OCI-LY1 (cell line): ENCODE data around the gene LARP6.
"Not testable (repeated sequence)": the region's sequence is repeated elsewhere in the genome, so short reads cannot be mapped to it uniquely, and the experiment has no call there.

Experiments
- H2AFZ ChIP-seq: fragments of 200-600 bp; sonication (generic), shearing (Covaris generic); 2 replicates; pipeline ENCODE4 v1.6.0; 2014; ENCODE audit warnings: antibody characterized with exemption, mild to moderate bottlenecking, low read length
- H3F3A ChIP-seq: fragments of 200-600 bp; sonication (generic), shearing (Covaris generic); 2 replicates; pipeline ENCODE4 v1.6.0; 2014; ENCODE audit warnings: mild to moderate bottlenecking, antibody characterized with exemption, low read length, moderate library complexity; ENCODE audit not compliant: insufficient read depth
- H3K27ac ChIP-seq: fragments of 200-600 bp; sonication (generic); 2 replicates; pipeline ENCODE4 v1.5.1; 2014; ENCODE audit warnings: low read length, mixed run types, mild to moderate bottlenecking, low read depth; ENCODE audit not compliant: poor library complexity, severe bottlenecking
- H3K27me3 ChIP-seq: fragments of 200-600 bp; sonication (generic); 2 replicates; pipeline ENCODE4 v1.6.0; 2014; ENCODE audit warnings: antibody characterized with exemption, mild to moderate bottlenecking, low read length, moderate library complexity; ENCODE audit not compliant: insufficient read depth
- H3K36me3 ChIP-seq: fragments of 200-600 bp; sonication (generic); 2 replicates; pipeline ENCODE4 v1.6.1; 2014; ENCODE audit warnings: mild to moderate bottlenecking, antibody characterized with exemption, low read length, moderate library complexity, mixed read lengths; ENCODE audit not compliant: insufficient read depth
- H3K4me1 ChIP-seq: fragments of 200-600 bp; sonication (generic); 2 replicates; pipeline ENCODE4 v1.5.1; 2014; ENCODE audit warnings: mild to moderate bottlenecking, low read length, moderate library complexity; ENCODE audit not compliant: insufficient read depth, severe bottlenecking
- H3K4me2 ChIP-seq: fragments of 200-600 bp; sonication (generic), shearing (Covaris generic); 2 replicates; pipeline ENCODE4 v1.6.1; 2014; ENCODE audit warnings: low read length
- H3K4me3 ChIP-seq: fragments of 200-600 bp; sonication (generic); 2 replicates; pipeline ENCODE4 v1.5.1; 2014; ENCODE audit warnings: low read length, low read depth, mild to moderate bottlenecking, mixed read lengths; ENCODE audit not compliant: poor library complexity, severe bottlenecking
- H3K79me2 ChIP-seq: fragments of 200-600 bp; shearing (Covaris generic); 2 replicates; pipeline ENCODE4 v1.6.1; 2016; ENCODE audit warnings: mixed run types, low read length, mixed read lengths; ENCODE audit not compliant: insufficient read depth
- H3K9ac ChIP-seq: fragments of 200-600 bp; sonication (generic), shearing (Covaris generic); 2 replicates; pipeline ENCODE4 v1.6.1; 2014; ENCODE audit warnings: mild to moderate bottlenecking, low read length, mixed read lengths
- H3K9me2 ChIP-seq: fragments of 200-600 bp; sonication (generic), shearing (Covaris generic); 2 replicates; pipeline ENCODE4 v1.6.1; 2014; ENCODE audit warnings: low read depth, mild to moderate bottlenecking, low read length, mixed read lengths
- H3K9me3 ChIP-seq: fragments of 200-600 bp; shearing (Covaris generic); 2 replicates; pipeline ENCODE4 v1.6.1; 2014; ENCODE audit warnings: low read length, mixed read lengths
- H4K20me1 ChIP-seq: fragments of 200-600 bp; sonication (generic), shearing (Covaris generic); 2 replicates; pipeline ENCODE4 v1.6.0; 2016; ENCODE audit warnings: mild to moderate bottlenecking, low read length; ENCODE audit not compliant: insufficient read depth
- EZH2 ChIP-seq: fragments of 200-600 bp; sonication (generic), shearing (Covaris generic); IDR thresholded peaks from 2 replicates; pipeline ENCODE4 v1.8.0; 2017; ENCODE audit warnings: borderline replicate concordance, mixed run types, mild to moderate bottlenecking, antibody characterized with exemption, low read length, moderate library complexity, mixed read lengths
- TF ChIP-seq, protein P1 (sequence below): fragments of 200-600 bp; sonication (generic), shearing (Covaris generic); IDR thresholded peaks from 2 replicates; pipeline ENCODE4 v1.5.1; 2017; ENCODE audit warnings: mild to moderate bottlenecking, antibody characterized with exemption, low read length, moderate library complexity, mixed read lengths

The LARP6 gene

GRCh38 chr15:70810916-70811578 lies 42.9 kb downstream of the LARP6 start:
- no peak overlapping the region for H2AFZ ChIP-seq

DNA sequence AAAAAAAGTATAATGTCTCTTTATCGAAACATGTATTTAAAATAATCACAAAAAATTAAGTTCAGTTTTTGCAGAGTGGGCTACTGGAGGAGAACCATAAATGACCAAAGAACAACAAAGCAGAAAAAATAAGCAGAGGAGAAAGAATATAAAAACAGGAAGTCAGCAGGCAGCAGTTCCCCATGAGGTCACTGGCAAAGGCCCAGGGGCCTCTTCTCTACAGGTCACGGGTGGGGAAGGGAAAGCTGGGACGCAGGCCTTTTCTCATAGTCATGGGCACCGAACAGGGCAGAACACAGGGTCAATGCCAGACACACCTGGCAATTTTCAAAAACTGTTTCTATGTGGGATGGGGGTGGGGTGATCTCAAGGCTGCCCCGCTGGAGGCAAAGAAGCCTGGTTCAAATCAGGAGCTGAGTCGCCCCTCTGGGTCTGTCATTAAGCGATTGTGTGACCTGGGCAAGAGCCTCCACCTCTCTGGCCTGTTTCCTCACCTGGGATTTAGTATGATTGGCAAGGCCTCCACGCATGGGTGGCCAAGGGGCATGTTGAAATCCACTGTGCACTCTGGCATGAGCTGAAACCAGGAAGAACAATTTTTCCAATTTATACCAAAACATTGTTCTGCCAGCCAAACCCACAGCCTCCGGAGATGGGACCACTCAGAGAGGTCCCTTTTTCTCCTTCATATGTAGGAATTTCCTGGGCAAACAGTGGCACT lies 46.8 kb downstream of the LARP6 start:
- H3K9me3 ChIP-seq = no peaks in the 10 kb centered on the region
- TF ChIP-seq EZH2 = no peak
- H3K9ac ChIP-seq = no peak overlapping the region
- no peaks in the 10 kb centered on the region for H3K4me1 ChIP-seq
- no peaks in the 10 kb centered on the region for H4K20me1 ChIP-seq
- no peak overlapping the region for H3K4me3 ChIP-seq
- no peak overlapping the region for H3K27ac ChIP-seq
- no peaks in the 10 kb centered on the region for H3K27me3 ChIP-seq
- no peak overlapping the region for H3K4me2 ChIP-seq
- H3K36me3 ChIP-seq = no peaks in the 10 kb centered on the region
- no peaks in the 10 kb centered on the region for H3K79me2 ChIP-seq
- H3F3A ChIP-seq = no peaks in the 10 kb centered on the region
- H3K9me2 ChIP-seq = no peaks in the 10 kb centered on the region
- no peak overlapping the region for H2AFZ ChIP-seq

More at GRCh38 chr15:70810916-70811578, 42.9 kb downstream of the LARP6 start:
- Histone ChIP-seq H3K9me3 (no peaks in the 10 kb centered on the region), H3K36me3 (no peaks in the 10 kb centered on the region), H3K9ac (no peak overlapping the region), H3K4me1 (no peaks in the 10 kb centered on the region), H3K27me3 (no peaks in the 10 kb centered on the region), H3K79me2 (no peaks in the 10 kb centered on the region), H3F3A (no peaks in the 10 kb centered on the region), H4K20me1 (no peaks in the 10 kb centered on the region), H3K4me2 (no peak overlapping the region), H3K27ac (no peak overlapping the region), H3K4me3 (no peak overlapping the region), H3K9me2 (no peaks in the 10 kb centered on the region)
- no peak for TF ChIP-seq EZH2
- TF ChIP-seq, protein P1, sequence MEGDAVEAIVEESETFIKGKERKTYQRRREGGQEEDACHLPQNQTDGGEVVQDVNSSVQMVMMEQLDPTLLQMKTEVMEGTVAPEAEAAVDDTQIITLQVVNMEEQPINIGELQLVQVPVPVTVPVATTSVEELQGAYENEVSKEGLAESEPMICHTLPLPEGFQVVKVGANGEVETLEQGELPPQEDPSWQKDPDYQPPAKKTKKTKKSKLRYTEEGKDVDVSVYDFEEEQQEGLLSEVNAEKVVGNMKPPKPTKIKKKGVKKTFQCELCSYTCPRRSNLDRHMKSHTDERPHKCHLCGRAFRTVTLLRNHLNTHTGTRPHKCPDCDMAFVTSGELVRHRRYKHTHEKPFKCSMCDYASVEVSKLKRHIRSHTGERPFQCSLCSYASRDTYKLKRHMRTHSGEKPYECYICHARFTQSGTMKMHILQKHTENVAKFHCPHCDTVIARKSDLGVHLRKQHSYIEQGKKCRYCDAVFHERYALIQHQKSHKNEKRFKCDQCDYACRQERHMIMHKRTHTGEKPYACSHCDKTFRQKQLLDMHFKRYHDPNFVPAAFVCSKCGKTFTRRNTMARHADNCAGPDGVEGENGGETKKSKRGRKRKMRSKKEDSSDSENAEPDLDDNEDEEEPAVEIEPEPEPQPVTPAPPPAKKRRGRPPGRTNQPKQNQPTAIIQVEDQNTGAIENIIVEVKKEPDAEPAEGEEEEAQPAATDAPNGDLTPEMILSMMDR = no peak

GRCh38 chr15:70804388-70804787 lies 49.6 kb downstream of the LARP6 start:
- not testable (repeated sequence) for H2AFZ ChIP-seq

DNA sequence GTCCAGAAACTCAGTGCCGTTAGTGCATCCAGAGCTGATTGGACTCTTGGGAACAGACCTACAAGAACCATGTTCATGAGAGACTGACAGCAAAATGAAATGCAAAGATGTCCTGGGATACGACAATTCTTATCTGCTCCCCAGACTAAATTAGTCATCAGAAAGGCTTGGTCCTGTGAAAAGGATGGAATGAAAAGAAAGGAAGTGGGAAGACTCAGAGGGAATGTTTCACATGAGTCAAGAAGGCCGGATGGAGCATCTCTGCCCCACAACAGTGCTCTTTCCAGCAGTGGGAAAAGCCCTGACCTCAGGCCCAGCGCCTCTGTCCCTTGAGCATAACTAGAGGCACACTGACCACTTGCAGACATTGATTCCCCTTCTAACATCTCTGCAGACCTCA lies 51.3 kb downstream of the LARP6 start:
- H3K9ac ChIP-seq = no peak overlapping the region

More at GRCh38 chr15:70804388-70804787, 49.6 kb downstream of the LARP6 start:
- not testable (repeated sequence) for H3K9me2 ChIP-seq, H3K9ac ChIP-seq, H3K27ac ChIP-seq, H4K20me1 ChIP-seq, H3K4me1 ChIP-seq, H3K4me3 ChIP-seq, H3K79me2 ChIP-seq, H3K9me3 ChIP-seq, H3K4me2 ChIP-seq, H3F3A ChIP-seq, H3K36me3 ChIP-seq, H3K27me3 ChIP-seq

More for the DNA sequence above, 51.3 kb downstream of the LARP6 start:
- H3K36me3 ChIP-seq = no peaks in the 10 kb centered on the region
- H4K20me1 ChIP-seq = no peaks in the 10 kb centered on the region
- H3K4me3 ChIP-seq = no peak overlapping the region
- H3K27ac ChIP-seq = no peak overlapping the region
- no peak overlapping the region for H3K4me2 ChIP-seq
- no peak for TF ChIP-seq EZH2
- TF ChIP-seq, protein P1 = no peak
- H3K79me2 ChIP-seq = no peaks in the 10 kb centered on the region
- no peaks in the 10 kb centered on the region for H3K9me2 ChIP-seq
- no peaks in the 10 kb centered on the region for H3K27me3 ChIP-seq
- H3F3A ChIP-seq = no peaks in the 10 kb centered on the region
- no peaks in the 10 kb centered on the region for H3K9me3 ChIP-seq
- H2AFZ ChIP-seq = no peak overlapping the region
- H3K4me1 ChIP-seq = no peaks in the 10 kb centered on the region
